Stimulated activated CD4-positive, alpha-beta T cell treated with anti-CD3 and anti-CD28 coated beads, Interleukin-1b, Interleukin-23, amount 100 ng/mL, for 1 hour (primary cell): ENCODE measurements around the gene TCAP.

Source experiments
- DNase-seq, 2 donors: peaks; one replicate each; pipeline ENCODE4 v3.0.0-alpha.2; 2020; ENCODE audit warnings: low read depth in 2 of 2

The TCAP gene

GRCh38 chr17:39666601-39667261 lies 1.6 kb downstream of the TCAP start:
- DNase-seq, result no peak

GRCh38 chr17:39667262-39667944 lies 2.3 kb downstream of the TCAP start:
- no peak for DNase-seq

GRCh38 chr17:39667945-39668924 lies 3.1 kb downstream of the TCAP start, which contains the start of gene PNMT:
Gene PNMT (plus strand): TSS chr17:39668453. CDS start chr17:39668476, 23 bp downstream.
- DNase-seq, result peak; percentile 46 to 62

GRCh38 chr17:39669897-39670735 lies 5.0 kb downstream of the TCAP start:
- DNase-seq, result no peak

- DNase-seq, result no peak
Observed at GRCh38 chr17:39670746-39671145, 5.6 kb downstream of the TCAP start.

GRCh38 chr17:39671651-39672521 lies 6.7 kb downstream of the TCAP start:
- no peak for DNase-seq

- no peak for DNase-seq
Observed at GRCh38 chr17:39672522-39673334, 7.6 kb downstream of the TCAP start.

GRCh38 chr17:39673335-39674081 lies 8.4 kb downstream of the TCAP start:
- no peak for DNase-seq

- DNase-seq, result no peak
Observed at GRCh38 chr17:39674179-39674578, 9.0 kb downstream of the TCAP start.

GRCh38 chr17:39674702-39675389 lies 9.7 kb downstream of the TCAP start:
- DNase-seq, result no peak

GRCh38 chr17:39675390-39676082 lies 10.4 kb downstream of the TCAP start:
- DNase-seq, result no peak

- DNase-seq, result no peak
Observed at GRCh38 chr17:39676198-39676819, 11.2 kb downstream of the TCAP start.

GRCh38 chr17:39677072-39677471 lies 11.9 kb downstream of the TCAP start:
- no peak for DNase-seq

- no peak for DNase-seq
Observed at GRCh38 chr17:39677542-39678339, 12.6 kb downstream of the TCAP start.

- DNase-seq, result no peak
Observed at GRCh38 chr17:39678340-39679116, 13.4 kb downstream of the TCAP start.
